Ovary (tissue), 9 donors: ENCODE measurements around the gene TRIO. TPM values are rescaled to one million over a fixed set of nuclear protein-coding genes. Genes with fewer than 3 reads are reported as not detected.

ENCODE experiments used
- DNase-seq, 5 donors: peaks; one replicate each; pipeline ENCODE4 v3.0.0-alpha.2; 2019 to 2020
- H3K27ac ChIP-seq, 2 donors: fragments of 200-600 bp; one replicate each; pipeline versions ENCODE4 v1.5.1 to v1.8.0; 2019 to 2022
- H3K27me3 ChIP-seq: fragments of 200-600 bp; one replicate; pipeline ENCODE4 v1.8.0; 2022
- H3K36me3 ChIP-seq: fragments of 200-600 bp; sonication (generic); one replicate; pipeline ENCODE4 v1.5.1; 2019
- H3K4me1 ChIP-seq: one replicate; pipeline ENCODE4 v1.8.1; 2013; ENCODE audit warnings: mild to moderate bottlenecking, moderate library complexity; ENCODE audit not compliant: insufficient read depth
- H3K4me3 ChIP-seq: fragments of 200-600 bp; sonication (generic); one replicate; pipeline ENCODE4 v1.5.1; 2017
- H3K9me3 ChIP-seq, 2 donors: fragments of 200-600 bp in 1 of 2; sonication (generic) in 1 of 2; one replicate each; pipeline versions ENCODE4 v1.5.1 to v1.8.1; 2013 to 2019; ENCODE audit warnings: mild to moderate bottlenecking in 1 of 2, moderate library complexity in 1 of 2
- CTCF ChIP-seq, 3 donors: fragments of 450-650 bp in 2 of 3; fragments of 200-600 bp in 1 of 3; IDR thresholded peaks; one replicate each; pipeline versions ENCODE4 v1.5.1 to v1.8.0; 2016 to 2022; ENCODE audit warnings: antibody characterized with exemption in 3 of 3, mild to moderate bottlenecking in 1 of 3
- EP300 ChIP-seq: sonication (generic); formaldehyde crosslinking; IDR thresholded peaks from one replicate; pipeline ENCODE4 v1.6.1; 2017; ENCODE audit warnings: antibody characterized with exemption
- POLR2A ChIP-seq: fragments of 450-650 bp; IDR thresholded peaks from one replicate; pipeline ENCODE4 v1.6.1; 2017; ENCODE audit warnings: antibody characterized with exemption, mild to moderate bottlenecking, moderate library complexity
- WGBS, 3 donors: extraction: QIAGEN DNeasy Blood & Tissue Kit in 1 of 3; methylation state at CpG; one replicate each; pipeline versions ENCODE4 v1.1.5 to v1.1.7; 2013 to 2017; 5-methylcytosine and 5-hydroxymethylcytosine counted together
- intact Hi-C, 4 donors: fragments of 100-400 bp; cut with DNase I; formaldehyde crosslinking; loops; one replicate each; pipeline versions ENCODE4 v1.11.0 to v1.15.1; 2022 to 2023
- polyA plus RNA-seq, 2 donors: library from polyadenylated mRNA; stranded (reverse); fragments of 200-250 nt in 1 of 2; fragments of 350-450 nt in 1 of 2; fragmentation: Illumina TruSeq in 1 of 2; extraction: RNeasy Lipid Tissue Mini Kit (QIAGEN cat#74804) in 1 of 2; gene quantifications; one replicate each; pipeline ENCODE4 v1.2.3, GENCODE V29; 2013 to 2014
- total RNA-seq, 7 donors: library from RNA; depleted of rRNA in 2 of 7; stranded (reverse); fragments of >200 nt in 2 of 7; fragmentation: NEBNext Ultra II Directional in 3 of 7; extraction: Animal tissue kit (Norgen Biotek cat#: 25700) in 3 of 7; gene quantifications; one replicate each; pipeline versions ENCODE4 v1.1.0 to v1.2.4, GENCODE V29; 2016 to 2023
- donor health status: DM: no; HTN: no; CAD: no; lungs with moderate emphysema.
- donor health status: DM: no; HTN: no; CAD: no.
- donor health status: Bipolar disorder and iron deficiency.
- donor health status: DM: yes; HTN: yes; CAD: no.
- donor health status: DM: no; HTN: no; CAD: no.
- donor health status: DM: yes; HTN: yes; CAD: no.

The TRIO gene
- total and polyA plus RNA-seq, 9 donors: 58.4 to 268 (median 125) TPM

- Histone ChIP-seq H3K36me3 (no peaks in the 10 kb centered on the region), H3K27me3 (no peaks in the 10 kb centered on the region), H3K4me3 (no peak overlapping the region), H3K9me3 (no peaks in the 10 kb centered on the region), H3K27ac (no peak overlapping the region), H3K4me1 (peaks cover 5% of the 10 kb centered on the region)
- no peak for DNase-seq
- intact Hi-C loops: loop anchor here in 1 of 4 donors (10.0 kb wide), 1 partner anchor 53 kb away; no protein-coding TSS in a partner anchor
- WGBS, 3 donors: 40 to 51% (median 45%) methylated on average over 3 of the region's 3 CpGs
- TF ChIP-seq CTCF (IDR thresholded peaks at IDR 0.05) (no peak), POLR2A (no peak), EP300 (no peak)
Measured at GRCh38 chr5:14401639-14402038, 258.5 kb downstream of the TRIO start.

DNA sequence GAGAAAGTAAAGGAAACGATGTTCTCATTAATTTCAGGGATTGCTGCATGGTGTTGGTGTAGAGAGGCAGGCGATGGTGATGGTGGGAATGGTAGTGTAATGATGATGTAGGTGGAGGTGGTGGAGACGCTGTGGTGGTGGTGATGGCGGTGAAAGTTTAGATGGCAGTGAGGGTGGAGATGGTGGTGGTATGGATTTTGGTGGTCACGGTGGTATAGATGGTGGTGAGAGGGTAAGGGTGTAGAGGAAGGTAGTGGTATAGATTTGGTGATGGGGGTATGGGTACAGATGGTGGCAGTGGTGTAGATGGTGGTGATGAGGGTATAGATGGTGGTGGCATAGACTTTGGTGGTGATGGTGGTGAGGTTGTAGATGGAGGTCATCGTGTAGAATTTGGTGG is 259.3 kb downstream of the TRIO start:
- no peak for TF ChIP-seq POLR2A
- TF ChIP-seq CTCF (IDR thresholded peaks at IDR 0.05): no peak
- no peak for TF ChIP-seq EP300

DNA sequence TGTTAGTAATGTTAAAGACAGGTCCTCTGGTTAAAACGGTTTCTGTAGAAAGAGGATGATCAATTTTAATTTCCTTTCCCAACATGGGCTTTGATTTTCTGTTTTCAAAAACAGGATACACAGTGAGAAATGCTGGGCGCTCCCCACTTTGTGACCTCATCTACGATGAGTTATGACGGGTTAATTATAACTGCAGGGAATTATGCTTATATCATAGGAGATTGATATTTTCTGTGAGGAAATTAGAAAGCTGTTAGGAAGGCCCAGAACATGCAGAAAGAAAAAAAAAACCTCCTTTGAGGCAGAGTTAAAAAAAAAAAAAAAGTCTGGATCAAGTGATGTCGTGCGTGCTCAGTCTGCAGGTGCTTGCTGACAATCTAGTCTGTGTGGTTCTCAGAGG is 261.6 kb downstream of the TRIO start:
- Histone ChIP-seq H3K4me1 (peaks cover 12% of the 10 kb centered on the region), H3K36me3 (no peaks in the 10 kb centered on the region), H3K9me3 (no peaks in the 10 kb centered on the region), H3K27me3 (no peaks in the 10 kb centered on the region), H3K4me3 (no peak overlapping the region), H3K27ac (no peak overlapping the region)
- intact Hi-C loops: loop anchor here in 2 of 4 donors (5.0 to 10.0 kb wide), 2 partner anchors 48 to 50 kb away; no protein-coding TSS in a partner anchor
- TF ChIP-seq CTCF (IDR thresholded peaks at IDR 0.05) (no peak), EP300 (no peak), POLR2A (no peak)
- 90 to 98% (median 94%) methylated on average over 6 of the region's 6 CpGs for WGBS, 3 donors
- no peak for DNase-seq

More for the DNA sequence above, 259.3 kb downstream of the TRIO start:
- intact Hi-C loops: loop anchor here in 1 of 4 donors (10.0 kb wide), 1 partner anchor 52 kb away; no protein-coding TSS in a partner anchor
- no peaks in the 10 kb centered on the region for H3K27me3 ChIP-seq
- no peaks in the 10 kb centered on the region for H3K9me3 ChIP-seq
- H3K4me1 ChIP-seq: peaks cover 9% of the 10 kb centered on the region
- no peak overlapping the region for H3K4me3 ChIP-seq
- WGBS, 3 donors: 80 to 98% (median 82%) methylated on average over 6 of the region's 6 CpGs
- DNase-seq: no peak
- no peaks in the 10 kb centered on the region for H3K36me3 ChIP-seq
- H3K27ac ChIP-seq: no peak overlapping the region

DNA sequence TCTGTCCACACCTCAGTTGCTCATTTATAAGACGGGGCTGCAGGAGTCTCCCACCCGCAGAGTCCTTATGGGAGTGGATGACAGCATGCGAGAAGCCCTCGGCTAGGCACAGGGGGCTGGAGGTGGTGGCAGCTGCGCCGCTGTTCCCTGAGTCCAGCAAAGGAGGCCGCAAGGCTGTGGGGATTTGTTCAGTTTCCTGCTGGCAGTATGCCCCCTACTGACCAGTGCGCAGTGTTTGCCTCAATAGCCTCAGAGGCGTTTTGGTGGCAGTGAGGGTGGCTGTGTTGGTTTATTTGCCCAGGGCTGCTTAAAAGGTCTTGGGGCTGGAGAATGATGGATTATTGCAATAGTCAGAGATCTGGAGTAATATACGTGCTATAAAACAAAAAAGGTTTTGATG is 262.1 kb downstream of the TRIO start:
- Histone ChIP-seq H3K36me3 (no peaks in the 10 kb centered on the region), H3K27me3 (no peaks in the 10 kb centered on the region), H3K9me3 (no peaks in the 10 kb centered on the region), H3K27ac (no peak overlapping the region), H3K4me3 (no peak overlapping the region), H3K4me1 (peaks cover 17% of the 10 kb centered on the region)
- no peak for DNase-seq
- TF ChIP-seq POLR2A (no peak), CTCF (IDR thresholded peaks at IDR 0.05) (no peak), EP300 (no peak)
- WGBS, 3 donors: 93 to 96% (median 96%) methylated on average over 10 of the region's 10 CpGs
- intact Hi-C loops: loop anchor here in 2 of 4 donors (5.0 to 10.0 kb wide), 2 partner anchors 47 to 50 kb away; no protein-coding TSS in a partner anchor
